HG03139 (cell line): Measurements from ENCODE around the gene CYTH1.

Experiments used
- ATAC-seq: cut with Tn5 transposase; IDR thresholded peaks from one replicate; pipeline ENCODE4 v1.9.1; 2021; ENCODE audit not compliant: unreplicated experiment

The CYTH1 gene

DNA sequence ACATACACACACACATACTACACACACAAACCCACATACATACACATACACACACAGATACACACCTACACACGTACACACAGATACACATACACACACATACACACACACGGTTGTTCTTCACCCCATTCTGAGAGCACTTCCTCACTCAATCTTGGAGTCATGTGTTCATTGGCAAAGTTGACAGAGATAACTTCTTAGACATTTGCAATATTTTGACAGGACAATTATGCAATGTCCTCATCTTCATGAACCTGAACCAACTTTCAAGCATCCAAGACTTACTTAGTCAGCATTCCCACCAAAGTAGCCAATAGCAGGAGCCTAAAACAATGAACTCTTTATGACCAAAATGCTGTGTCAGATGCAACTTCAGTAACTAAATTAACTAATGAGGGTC lies 127.7 kb downstream of the CYTH1 start:
- no peak for ATAC-seq

GRCh38 chr17:78653382-78653781 lies 128.7 kb downstream of the CYTH1 start:
- ATAC-seq, result no peak

DNA sequence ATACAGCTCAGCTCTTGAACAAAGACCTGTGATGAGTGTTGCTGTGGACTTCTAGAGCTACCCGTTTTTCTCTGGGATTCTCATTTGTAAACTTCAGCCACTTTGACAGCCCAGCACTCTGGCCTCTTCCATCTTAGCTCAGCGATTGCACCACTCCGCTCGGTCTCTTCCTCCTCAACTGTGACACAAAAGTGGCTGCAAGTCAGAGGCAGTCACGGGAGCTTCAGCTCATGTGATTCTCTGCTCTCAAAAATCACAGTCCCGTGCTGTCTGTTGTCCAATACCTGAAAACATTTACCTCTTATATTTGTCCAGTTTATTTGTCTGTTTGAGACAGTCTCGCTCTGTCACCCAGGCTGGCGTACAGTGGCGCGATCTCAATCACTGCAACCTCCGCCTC lies 129.2 kb downstream of the CYTH1 start:
- ATAC-seq, result no peak

- no peak for ATAC-seq
Measured at GRCh38 chr17:78652024-78652423, 130.0 kb downstream of the CYTH1 start.

DNA sequence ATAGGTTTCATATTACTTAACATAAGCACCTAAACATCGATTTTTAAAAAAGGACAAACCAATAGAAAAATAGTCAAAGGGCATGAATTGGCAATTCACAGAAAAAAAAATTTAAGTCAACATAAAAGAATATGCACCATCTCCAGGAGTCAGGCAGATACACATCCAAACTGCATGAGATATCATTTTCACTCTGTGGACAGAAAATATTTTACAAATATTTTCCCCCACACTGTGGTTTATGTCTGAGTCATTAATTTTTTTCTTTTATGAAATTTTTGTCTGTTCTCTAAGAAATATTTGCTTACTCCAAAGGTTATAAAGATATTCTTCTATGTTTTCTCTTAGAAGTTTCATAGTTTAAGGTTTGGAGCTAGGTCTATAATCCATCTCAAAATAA lies 130.5 kb downstream of the CYTH1 start:
- ATAC-seq, result no peak

- no peak for ATAC-seq
Measured at GRCh38 chr17:78650093-78650715, 131.9 kb downstream of the CYTH1 start.

DNA sequence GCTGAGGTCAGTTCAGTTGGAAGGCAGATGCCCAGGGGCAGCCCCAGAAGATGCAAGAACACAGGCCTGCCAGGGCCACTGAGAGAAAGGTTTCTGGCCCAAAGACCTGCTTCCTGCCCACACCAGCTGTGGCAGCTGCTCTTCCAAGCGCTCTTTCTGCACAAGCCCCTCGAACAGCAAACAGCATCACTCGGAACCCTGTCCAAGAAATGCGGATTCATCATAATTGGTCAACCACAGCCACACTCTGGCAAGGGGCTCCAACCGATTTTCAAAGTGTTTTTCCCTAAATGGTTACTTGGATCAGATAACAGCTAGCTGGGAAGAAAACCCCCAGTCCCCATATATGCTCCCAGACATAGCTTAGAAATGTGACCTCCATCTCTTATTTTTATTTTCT lies 133.8 kb downstream of the CYTH1 start:
- ATAC-seq, result no peak

DNA sequence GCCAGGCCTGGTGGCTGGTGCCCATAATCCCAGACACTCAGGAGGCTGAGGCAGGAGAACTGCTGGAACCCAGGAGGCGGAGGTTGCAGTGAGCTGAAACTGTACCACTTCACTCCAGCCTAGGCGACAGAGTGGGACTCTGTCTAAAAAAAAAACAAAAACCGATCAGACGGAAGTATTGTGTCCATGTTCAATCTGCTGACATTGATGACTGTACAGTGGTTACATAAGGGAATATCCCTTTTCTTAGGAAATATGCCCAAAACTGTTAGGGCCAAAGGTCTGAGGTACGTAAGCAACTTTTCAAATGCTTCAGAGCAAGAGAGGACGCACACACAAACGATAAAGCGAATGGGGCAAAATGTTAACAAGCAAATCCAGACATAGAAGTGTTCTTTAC lies 135.0 kb downstream of the CYTH1 start:
- no peak for ATAC-seq

DNA sequence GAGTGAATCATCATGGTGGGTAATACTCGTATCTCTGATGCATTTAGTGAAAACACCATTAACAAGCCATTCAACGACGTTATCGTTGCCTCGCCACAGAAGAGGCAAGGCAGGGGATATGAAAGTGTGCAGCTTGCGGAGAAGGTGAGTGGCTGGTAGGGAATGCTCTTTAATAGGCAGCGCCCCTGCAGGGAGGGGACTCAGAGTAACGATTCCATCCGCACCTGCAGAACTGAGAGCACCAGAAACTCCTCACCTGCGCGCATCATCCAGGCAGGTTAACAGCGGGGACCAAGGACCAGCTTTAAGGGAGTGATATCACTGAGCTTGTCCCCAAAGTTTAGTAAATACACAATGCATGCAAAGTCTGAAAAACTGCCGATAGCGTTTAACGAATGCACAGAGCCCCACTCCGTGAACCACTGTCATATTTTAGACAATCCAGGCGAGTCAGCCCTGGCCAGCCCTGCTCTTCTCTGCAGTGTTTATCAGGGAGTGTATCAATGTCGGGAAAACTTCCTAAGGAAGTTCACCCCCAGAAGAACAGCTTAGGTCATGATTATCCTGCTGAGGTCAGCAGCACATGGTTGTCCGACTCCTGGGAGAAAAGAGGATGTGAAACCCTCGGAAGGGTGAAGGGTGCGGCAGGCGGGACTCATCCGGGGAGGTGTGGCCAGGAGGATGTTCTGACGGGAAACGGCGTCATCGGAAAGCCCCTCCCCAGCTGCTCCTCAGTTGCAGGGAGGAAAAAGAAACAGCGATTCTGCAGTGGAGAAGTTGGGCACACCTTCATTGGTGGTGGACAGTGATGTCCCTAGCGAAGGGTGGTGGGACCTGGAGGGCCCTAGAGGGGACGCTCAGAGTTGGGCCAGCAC lies 136.4 kb downstream of the CYTH1 start:
- ATAC-seq, result peak; percentile 70

DNA sequence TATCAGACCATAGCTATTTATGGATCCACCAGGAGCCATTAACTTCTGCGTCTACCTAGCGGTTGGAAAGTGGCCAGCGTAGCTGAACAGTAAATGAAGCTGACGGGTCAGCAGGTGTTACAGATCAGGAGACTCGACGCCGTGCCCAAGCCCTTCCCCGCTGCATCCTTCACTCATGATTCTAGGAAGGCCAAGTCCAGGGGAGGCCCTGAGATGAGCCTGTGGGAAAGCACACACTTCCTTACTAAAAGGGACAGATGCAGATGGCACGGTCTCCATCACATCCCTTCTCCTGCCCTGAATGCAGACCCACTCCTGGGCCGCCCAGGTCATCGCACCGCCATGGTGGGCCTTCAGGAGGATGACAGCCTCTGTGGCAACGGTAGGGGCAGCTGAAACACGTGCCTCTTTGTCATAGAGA lies 137.1 kb downstream of the CYTH1 start:
- ATAC-seq, result no peak

GRCh38 chr17:78644224-78644623 lies 137.8 kb downstream of the CYTH1 start:
- ATAC-seq, result no peak

DNA sequence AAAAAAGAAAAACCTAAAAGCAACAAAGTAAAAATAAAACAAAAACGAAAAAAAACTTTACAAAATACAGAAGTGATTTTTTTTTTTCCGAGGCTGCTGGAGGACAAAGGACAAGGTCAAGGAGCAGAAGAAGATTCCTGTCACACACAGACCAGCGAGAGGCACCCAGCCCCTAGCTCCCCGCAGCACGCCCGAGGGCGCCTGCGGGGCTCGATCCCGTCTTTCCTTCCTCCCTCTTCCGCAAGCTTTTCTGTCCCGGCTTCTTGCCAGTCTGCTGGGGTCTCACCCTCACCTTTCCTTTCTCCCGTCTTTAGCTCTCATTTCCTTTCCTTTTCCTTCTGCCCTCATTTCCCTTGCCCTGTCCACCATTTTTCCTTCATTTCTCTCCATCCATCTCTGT lies 138.7 kb downstream of the CYTH1 start:
- ATAC-seq, result no peak

DNA sequence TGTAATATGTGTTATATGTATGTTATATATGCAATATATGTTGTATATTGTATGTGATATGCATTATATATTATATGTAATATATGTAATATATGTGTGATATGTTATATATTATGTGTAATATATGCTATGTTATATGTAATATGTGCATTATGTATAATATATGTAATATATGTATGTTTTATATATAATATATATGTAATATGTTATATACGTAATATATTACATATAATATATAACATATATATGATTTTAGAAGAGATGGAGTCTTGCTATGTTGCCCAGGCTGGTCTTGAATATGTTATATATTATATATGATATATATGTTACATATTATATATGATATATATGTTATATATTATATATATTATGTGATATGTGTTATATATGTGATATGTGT lies 139.4 kb downstream of the CYTH1 start:
- ATAC-seq, result no peak

GRCh38 chr17:78641666-78642065 lies 140.4 kb downstream of the CYTH1 start:
- no peak for ATAC-seq

DNA sequence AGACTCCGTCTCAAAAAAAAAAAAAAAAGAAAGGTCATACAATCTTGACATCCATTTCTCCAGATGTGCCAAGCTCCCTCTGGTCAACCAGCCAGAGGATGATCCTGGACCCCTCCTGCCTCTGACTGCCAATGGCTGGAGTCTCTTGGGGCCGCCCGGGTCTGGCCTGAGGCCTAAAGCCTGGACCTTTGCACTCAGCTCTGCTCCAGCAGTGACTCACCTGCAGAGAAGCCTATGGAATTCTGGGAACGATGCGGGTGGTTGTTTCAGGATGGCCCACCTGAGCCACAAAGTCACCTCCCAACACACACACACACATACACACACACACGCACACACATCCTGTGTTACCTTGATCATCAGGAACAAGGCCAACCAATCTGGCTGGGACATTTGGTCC lies 140.8 kb downstream of the CYTH1 start:
- ATAC-seq, result no peak

GRCh38 chr17:78640700-78641099 lies 141.4 kb downstream of the CYTH1 start:
- no peak for ATAC-seq

GRCh38 chr17:78637643-78638420 lies 144.2 kb downstream of the CYTH1 start:
- no peak for ATAC-seq

DNA sequence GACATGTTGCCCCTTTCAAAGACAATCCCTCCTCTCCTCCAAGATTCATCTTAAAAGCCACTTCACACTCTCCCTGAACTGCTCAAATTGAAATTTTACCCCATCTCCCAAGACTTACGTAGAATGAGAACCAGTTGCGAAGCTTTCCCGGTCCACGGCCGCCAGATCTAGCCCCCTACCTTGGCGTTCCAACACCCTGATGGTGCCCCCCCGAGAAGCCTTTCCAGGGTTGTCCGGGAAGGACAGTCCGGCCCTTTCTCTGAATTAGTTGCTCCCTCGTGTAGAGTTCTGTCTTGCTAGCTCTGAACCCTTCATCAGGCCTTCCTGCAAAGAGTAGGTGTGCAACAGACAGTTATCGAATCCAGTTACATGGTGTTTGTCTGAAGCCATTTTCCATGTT lies 144.9 kb downstream of the CYTH1 start:
- ATAC-seq, result no peak

DNA sequence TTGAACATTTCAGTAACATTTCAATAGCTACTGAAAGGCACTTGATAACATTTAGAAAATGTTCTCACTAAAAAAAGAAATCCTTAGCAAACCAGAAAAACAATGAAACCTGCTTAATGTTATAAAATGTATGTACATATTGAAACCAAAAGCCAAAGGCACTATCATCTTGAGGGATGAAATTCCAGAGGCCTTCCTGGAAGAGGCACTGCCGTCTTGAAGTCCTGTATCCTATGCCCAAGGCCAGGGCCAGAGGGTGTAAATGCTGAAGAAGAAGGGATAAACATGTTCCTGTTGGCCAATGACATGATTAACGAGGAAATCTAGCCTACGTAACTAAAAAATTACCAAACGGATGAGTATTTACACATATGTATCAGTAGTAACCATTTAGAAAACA lies 147.9 kb downstream of the CYTH1 start:
- ATAC-seq, result no peak

DNA sequence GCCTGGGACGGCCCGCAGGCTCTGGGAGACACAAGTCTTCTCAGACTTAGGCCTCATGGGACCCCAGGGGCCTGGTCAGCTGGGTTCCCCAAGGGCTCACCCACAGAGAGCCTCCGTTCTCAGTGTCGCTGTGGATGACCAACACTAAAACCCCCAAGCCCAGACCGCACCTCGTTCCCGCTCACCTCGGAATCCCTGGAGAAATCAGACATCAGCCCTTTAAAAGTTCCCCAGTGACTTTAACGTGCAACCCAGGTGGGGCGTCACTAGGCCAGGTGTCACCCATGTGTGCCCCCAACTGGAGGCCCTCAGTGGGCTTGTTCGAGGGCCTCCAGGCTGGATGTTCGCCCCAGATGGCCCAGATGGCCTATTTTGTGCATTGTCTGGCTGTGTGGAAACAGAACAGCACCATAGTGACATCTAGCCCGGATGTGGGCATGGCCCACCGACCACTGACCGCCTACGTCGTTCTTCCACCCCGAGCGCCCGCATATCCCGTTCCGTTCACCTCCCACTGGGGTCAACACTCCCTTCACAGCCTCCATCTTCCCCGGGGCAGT lies 152.6 kb downstream of the CYTH1 start:
- ATAC-seq, result no peak
